Mesodermal cell (in vitro differentiated cells): Measurements from ENCODE around the gene FOXI1.
"Not testable (repeated sequence)": the region's sequence is repeated elsewhere in the genome, so short reads cannot be mapped to it uniquely, and the experiment has no call there.

Source experiments
- H3K27ac ChIP-seq: 2 replicates; pipeline ENCODE4 v1.7.0; 2013; ENCODE audit warnings: mild to moderate bottlenecking, low read depth, low read length, moderate library complexity; ENCODE audit not compliant: severe bottlenecking
- H3K36me3 ChIP-seq: 2 replicates; pipeline ENCODE4 v1.7.1; 2013; ENCODE audit warnings: mild to moderate bottlenecking, low read length, moderate library complexity; ENCODE audit not compliant: control insufficient read depth, insufficient read depth
- H3K4me1 ChIP-seq: one replicate; pipeline ENCODE4 v1.7.1; 2013; ENCODE audit warnings: mild to moderate bottlenecking, low read length; ENCODE audit not compliant: insufficient read depth, control insufficient read depth, poor library complexity, severe bottlenecking
- H3K4me3 ChIP-seq: 2 replicates; pipeline ENCODE4 v1.7.0; 2013; ENCODE audit warnings: low read length, control low read depth, mild to moderate bottlenecking; ENCODE audit not compliant: insufficient read depth, poor library complexity, severe bottlenecking; ENCODE audit errors: extremely low read depth
- H3K9me3 ChIP-seq: 2 replicates; pipeline ENCODE4 v1.7.1; 2013; ENCODE audit warnings: mild to moderate bottlenecking, low read length, moderate library complexity; ENCODE audit not compliant: control insufficient read depth
- WGBS, 2 experiments: methylation state at CpG; one replicate each; pipeline ENCODE4 v1.1.5; 2013; ENCODE audit warnings: missing lambda C conversion rate in 2 of 2; ENCODE audit not compliant: insufficient coverage in 2 of 2; 5-methylcytosine and 5-hydroxymethylcytosine counted together

The FOXI1 gene

GRCh38 chr5:170094329-170094728, 11.4 kb upstream of the FOXI1 start:
- WGBS, 2 experiments, result 89 to 100% methylated on average over 3 to 7 of the region's 10 CpGs

GRCh38 chr5:170095646-170096045, 10.1 kb upstream of the FOXI1 start:
- H3K36me3 ChIP-seq, result no peaks in the 10 kb centered on the region
- 67% methylated on average over 1 of the region's 1 CpG; no CpG with 5 or more reads in 1 of the 2 experiments for whole genome bisulfite sequencing, 2 experiments
- peaks cover 5% of the 10 kb centered on the region for H3K9me3 ChIP-seq
- no peaks in the 10 kb centered on the region for H3K4me1 ChIP-seq
- no peak overlapping the region for H3K4me3 ChIP-seq
- H3K27ac ChIP-seq, result no peak overlapping the region

More at GRCh38 chr5:170094329-170094728, 11.4 kb upstream of the FOXI1 start:
- H3K27ac ChIP-seq, H3K4me1 ChIP-seq, H3K4me3 ChIP-seq, H3K36me3 ChIP-seq, H3K9me3 ChIP-seq: not testable (repeated sequence)

DNA sequence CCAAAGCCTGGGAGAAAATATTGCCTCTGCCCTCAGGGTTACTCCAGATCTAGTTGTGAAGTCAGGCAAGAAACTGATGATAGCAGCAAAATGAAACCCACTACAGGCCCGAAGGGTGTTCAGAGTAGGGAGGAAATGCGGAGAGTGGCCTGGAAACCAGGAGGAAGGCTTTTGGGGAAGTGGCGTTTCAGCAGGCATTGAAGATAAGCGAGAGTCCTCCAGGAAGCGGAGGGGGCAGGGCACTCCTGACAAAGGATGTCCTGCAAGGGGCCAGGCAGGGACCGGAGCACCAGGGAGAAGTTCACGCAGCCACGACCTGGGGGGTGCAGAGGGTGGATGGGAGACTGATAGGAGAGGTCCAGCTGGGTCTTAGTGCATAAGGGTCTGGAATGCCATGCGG, 7.8 kb upstream of the FOXI1 start:
- Histone ChIP-seq H3K27ac (peak overlapping the region; percentile 6), H3K4me3 (no peak overlapping the region), H3K9me3 (peaks cover 5% of the 10 kb centered on the region), H3K36me3 (no peaks in the 10 kb centered on the region), H3K4me1 (no peaks in the 10 kb centered on the region)
- WGBS, 2 experiments, result 61 to 74% methylated on average over 9 of the region's 9 CpGs

- peaks cover 5% of the 10 kb centered on the region for H3K9me3 ChIP-seq
- WGBS, 2 experiments, result 28 to 42% methylated on average over 5 to 8 of the region's 13 CpGs
These were observed 5.4 kb upstream of the FOXI1 start for GRCh38 chr5:170100066-170100943.

DNA sequence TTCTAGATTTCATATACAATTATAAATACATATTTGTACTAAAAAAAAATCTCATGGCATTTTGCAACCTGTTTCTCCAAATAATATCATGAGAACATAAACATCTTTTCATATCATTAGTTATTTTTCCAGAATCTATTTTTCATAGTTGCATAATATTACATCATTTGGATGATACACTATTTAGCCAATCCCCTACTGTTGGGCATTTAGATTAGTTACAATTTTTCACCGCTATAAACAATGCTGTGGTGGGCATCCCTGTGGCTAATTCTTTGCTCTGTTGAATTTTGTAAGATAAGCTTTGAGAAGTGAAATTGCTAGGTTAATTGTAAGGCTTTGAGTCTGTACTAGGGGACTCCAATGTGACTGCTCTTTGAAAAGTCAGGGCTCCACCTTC, 2.2 kb upstream of the FOXI1 start:
- Histone ChIP-seq H3K9me3 (peaks cover 5% of the 10 kb centered on the region), H3K36me3 (no peaks in the 10 kb centered on the region), H3K4me1 (no peaks in the 10 kb centered on the region), H3K27ac (no peak overlapping the region), H3K4me3 (no peak overlapping the region)
- no CpG with 5 or more reads among the region's 1 CpG for WGBS, 2 experiments

More at GRCh38 chr5:170100066-170100943, 5.4 kb upstream of the FOXI1 start:
- Histone ChIP-seq H3K27ac (no peak overlapping the region), H3K4me1 (no peaks in the 10 kb centered on the region), H3K36me3 (no peaks in the 10 kb centered on the region), H3K4me3 (no peak overlapping the region)

- WGBS, 2 experiments, result 91 to 100% methylated on average over 6 of the region's 6 CpGs
- Histone ChIP-seq H3K4me1 (no peaks in the 10 kb centered on the region), H3K9me3 (peaks cover 1% of the 10 kb centered on the region), H3K4me3 (no peak overlapping the region), H3K36me3 (no peaks in the 10 kb centered on the region), H3K27ac (no peak overlapping the region)
These were observed 1.4 kb upstream of the FOXI1 start for GRCh38 chr5:170104299-170104698.

DNA sequence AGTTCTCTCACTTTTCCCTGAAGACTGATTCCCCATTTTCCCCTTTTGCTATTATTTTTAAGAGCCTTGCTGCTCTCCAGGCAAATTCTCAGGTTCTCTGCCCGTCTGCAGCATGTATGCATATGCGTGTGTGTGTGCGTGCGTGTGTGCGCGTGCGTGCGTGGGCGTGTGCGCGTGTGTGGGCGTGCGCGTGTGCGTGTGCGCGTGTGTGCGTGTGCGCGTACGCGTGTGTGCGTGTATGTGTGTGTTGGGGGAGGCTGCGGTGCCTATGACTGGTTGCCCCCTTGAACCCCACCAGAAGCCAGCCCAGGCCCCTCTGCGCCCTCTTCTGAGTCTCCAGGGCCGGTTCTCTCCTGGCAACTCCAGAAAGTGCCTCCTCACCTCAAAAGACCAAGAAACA, 987 bp upstream of the FOXI1 start:
- Histone ChIP-seq H3K4me1 (no peaks in the 10 kb centered on the region), H3K9me3 (no peaks in the 10 kb centered on the region), H3K27ac (no peak overlapping the region), H3K4me3 (no peak overlapping the region), H3K36me3 (no peaks in the 10 kb centered on the region)
- WGBS, 2 experiments, result 84 to 87% methylated on average over 5 to 16 of the region's 26 CpGs

DNA sequence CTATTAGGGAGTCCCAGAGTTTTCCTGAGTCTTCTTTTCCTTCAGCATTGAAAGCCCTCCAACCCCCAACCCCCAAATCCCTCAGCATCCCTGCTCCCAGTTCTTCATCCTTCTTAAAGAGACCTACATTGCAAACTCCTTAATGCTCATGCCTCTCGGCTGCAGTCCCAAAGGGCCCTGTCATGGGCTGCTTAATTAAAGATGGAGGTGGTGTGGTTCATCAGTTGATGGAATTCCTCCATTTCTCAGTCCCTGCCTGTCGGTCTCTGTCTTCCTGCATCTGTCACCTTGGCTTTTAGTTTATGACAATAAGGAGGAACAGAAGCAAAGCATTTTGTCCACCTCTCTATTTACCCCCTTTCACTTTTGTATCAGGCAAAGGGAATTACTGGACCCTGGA, 2.0 kb downstream of the FOXI1 start:
- Histone ChIP-seq H3K4me1 (no peaks in the 10 kb centered on the region), H3K4me3 (no peak overlapping the region), H3K9me3 (no peaks in the 10 kb centered on the region), H3K27ac (no peak overlapping the region), H3K36me3 (no peaks in the 10 kb centered on the region)
- no CpG with 5 or more reads among the region's 2 CpGs for WGBS, 2 experiments

GRCh38 chr5:170108266-170108785, 2.6 kb downstream of the FOXI1 start:
- H3K4me3 ChIP-seq, result no peak overlapping the region
- 93 to 97% methylated on average over 7 to 10 of the region's 12 CpGs for WGBS, 2 experiments
- H3K9me3 ChIP-seq, result no peaks in the 10 kb centered on the region

DNA sequence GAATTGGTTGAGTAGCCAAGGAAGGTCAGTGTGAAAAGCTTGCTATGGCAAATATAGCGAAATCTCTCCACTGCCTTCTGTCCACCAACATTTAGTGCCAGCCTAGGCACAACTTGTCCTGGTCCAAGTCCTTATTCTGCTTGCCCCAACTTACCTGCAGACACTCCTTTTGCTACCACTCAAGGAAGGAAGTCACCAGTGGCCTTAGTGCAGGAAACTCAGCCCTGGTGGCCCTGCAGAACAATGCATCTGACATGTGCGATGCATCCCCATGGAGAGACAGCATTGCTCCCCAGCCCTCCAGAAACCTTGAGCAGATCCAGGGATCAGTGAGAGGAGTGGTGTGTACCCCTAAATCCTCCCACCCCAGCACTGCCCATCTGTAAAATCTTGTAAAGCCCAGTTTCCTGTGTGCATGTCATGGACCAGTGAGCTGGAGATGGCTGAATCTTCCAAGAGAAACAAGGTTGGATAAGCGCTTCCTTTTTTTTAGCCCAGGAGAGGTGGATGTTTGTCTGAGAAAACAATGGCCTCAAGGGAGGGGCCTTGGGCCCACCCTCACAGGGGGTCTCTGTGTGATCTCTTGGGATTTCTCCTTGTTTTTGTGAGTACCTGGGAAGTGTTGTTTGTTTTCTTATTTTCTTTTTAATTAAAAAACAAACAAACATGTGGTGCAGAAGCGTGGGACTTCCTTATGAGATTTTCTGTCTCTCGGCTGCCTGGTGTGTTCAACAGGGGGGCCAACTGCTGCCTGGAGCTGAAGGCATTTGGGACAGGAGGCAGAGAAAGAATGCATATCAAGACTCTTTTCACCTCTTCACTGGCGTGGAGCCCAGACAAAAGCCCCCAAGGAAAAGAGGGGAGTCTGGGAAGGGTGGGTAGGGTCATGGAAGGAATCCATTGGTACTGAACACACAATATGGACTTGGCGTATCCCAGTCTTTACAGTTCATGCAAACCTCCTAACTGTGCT, 3.6 kb downstream of the FOXI1 start:
- Histone ChIP-seq H3K36me3 (no peaks in the 10 kb centered on the region), H3K4me3 (no peak overlapping the region), H3K4me1 (no peaks in the 10 kb centered on the region), H3K27ac (no peak overlapping the region), H3K9me3 (no peaks in the 10 kb centered on the region)
- 75 to 94% methylated on average over 2 to 5 of the region's 7 CpGs for WGBS, 2 experiments

More at GRCh38 chr5:170108266-170108785, 2.6 kb downstream of the FOXI1 start:
- Histone ChIP-seq H3K27ac (no peak overlapping the region), H3K4me1 (no peaks in the 10 kb centered on the region), H3K36me3 (no peaks in the 10 kb centered on the region)
